CD4-positive, alpha-beta T cell treated with Interleukin-17A for 4 hours (primary cell): ENCODE results near the gene TBX4.

Source experiments
- DNase-seq: peaks from one replicate; pipeline ENCODE4 v3.0.0-alpha.2; 2020; ENCODE audit warnings: mixed read lengths

Gene TBX4

GRCh38 chr17:61452301-61453290, at the start of gene TBX4:
Gene TBX4, plus strand, starts transcription at chr17:61452422. Its CDS starts 4,069 bp downstream, at chr17:61456491.
- DNase-seq = no peak

DNA sequence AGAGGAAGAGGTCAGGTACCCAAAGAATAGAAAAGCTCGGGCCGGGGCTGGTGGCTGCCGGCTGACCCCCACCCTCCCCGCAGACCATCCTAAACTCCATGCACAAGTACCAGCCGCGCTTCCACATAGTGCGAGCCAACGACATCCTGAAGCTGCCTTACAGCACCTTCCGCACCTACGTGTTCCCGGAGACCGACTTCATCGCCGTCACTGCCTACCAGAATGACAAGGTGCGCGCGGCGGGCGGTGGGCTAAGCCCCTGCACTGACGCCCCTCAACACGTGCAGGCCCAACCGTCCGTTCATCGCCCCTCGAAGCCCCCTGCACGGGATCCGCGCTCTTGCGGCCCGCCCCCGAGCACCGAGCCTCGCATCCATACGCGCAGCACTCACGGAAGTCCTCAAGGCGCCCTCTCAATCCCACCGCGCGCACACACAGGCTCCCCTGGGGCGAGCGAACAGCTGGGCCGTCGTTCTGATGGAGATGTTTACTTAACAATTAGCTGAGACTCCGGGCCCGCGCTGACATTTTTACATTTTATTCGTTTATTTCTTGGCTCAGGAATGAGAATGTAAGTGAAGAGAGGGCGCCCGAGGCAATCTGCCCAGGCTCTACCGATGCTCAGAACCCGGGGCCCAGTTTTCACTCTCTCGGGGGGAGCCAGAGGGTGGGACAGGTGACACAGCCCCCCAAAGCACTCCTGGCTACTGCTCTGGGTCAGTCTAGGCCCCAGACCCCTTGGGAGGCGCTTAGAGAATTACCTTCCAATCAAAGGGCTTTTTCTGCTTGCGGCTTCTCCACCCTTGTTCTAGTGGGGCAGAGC, 49.0 kb upstream of the TBX4 start:
- DNase-seq = peak; percentile 23

- no peak for DNase-seq
Measured at GRCh38 chr17:61403801-61404662, 48.2 kb upstream of the TBX4 start.

- DNase-seq = no peak
Measured at GRCh38 chr17:61404663-61404912, 47.6 kb upstream of the TBX4 start.

GRCh38 chr17:61404913-61405685, 47.1 kb upstream of the TBX4 start:
- no peak for DNase-seq

GRCh38 chr17:61405686-61406536, 46.3 kb upstream of the TBX4 start:
- DNase-seq = no peak

GRCh38 chr17:61406537-61406845, 45.7 kb upstream of the TBX4 start:
- no peak for DNase-seq

- DNase-seq = no peak
Measured at GRCh38 chr17:61406971-61407911, 45.0 kb upstream of the TBX4 start.

GRCh38 chr17:61408151-61409041, 43.8 kb upstream of the TBX4 start:
- no peak for DNase-seq

DNA sequence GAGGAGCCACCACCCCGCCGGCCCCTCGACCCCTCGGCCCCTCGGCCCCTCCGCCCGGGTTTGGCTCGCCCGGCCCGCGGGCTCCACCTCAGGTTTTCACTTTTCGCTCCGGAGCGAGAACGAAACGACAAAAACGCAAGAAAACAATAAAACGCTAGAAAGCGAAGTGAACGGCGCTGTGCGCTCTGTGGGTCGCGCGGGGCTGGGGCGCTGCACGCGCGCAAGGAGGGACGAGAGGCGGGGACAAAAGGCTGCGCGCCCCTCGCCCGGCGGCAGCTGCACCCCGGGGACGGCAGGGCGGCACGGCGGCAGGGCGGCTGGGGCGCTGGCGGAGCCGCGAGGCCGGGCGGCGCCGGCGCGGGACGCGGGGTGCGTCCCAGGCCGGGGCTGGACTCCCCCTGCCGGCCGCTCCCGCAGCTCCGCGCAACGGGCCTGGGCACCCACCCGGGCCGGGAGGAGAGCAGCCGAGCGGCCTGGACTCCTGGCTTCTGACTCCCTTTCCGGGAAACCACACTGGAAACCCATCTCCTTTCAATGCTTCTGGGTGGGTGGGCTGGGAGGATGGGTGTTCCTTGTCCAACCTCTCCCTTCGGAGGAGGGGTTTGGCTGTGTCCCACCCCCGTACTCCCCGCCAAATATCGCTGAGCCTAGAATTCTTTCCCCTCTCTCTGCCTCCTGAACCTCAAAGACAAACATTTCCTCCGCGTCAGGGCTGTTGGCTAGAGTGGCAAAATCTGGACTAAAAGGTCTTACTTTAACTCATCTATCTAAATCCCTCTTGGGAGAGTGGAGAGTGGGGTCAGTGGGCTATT, 42.7 kb upstream of the TBX4 start:
- peak; percentile 54 for DNase-seq

DNA sequence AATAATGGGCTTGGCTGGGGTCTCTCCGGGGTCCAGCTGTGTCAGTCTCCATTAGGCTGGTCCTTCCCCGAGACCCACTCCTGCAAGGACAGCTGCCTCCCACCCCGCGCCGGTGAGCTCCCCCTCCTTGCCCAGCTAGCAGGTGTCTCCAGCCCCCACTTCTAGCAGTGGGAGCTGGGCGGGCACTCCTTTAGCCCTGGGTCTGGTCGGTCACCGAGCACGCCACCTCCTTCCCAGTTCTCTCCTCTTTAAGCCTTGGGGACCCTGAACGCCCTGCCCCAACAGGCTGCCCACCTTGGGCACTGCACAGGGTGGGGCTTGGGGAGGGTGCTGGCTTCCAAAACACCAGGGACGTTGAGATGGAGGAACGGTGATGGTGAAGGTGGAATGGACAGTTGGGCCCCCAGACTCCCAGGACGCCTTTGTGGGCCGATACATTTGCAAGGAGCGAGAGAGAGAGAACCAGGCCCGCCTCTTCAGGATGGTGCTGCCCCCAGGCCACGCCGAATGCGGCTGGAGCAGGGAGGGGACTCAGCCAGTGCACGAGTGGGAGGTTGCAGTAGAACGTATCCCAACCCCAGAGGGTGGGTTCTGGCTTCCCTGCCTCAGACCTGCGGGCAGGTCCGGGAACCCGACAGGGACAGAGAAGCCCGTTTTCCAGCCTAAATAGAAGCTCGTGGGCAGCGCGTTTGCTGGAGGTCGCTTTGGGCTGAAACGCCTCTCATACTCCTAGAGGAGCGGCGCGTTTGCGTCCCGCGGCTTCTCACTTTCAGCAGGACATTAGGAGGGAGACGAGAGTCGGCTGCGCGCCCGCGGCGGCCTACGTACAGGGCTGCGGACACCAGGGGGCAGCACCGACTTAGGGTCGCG, 41.8 kb upstream of the TBX4 start:
- peak; percentile 82 for DNase-seq

DNA sequence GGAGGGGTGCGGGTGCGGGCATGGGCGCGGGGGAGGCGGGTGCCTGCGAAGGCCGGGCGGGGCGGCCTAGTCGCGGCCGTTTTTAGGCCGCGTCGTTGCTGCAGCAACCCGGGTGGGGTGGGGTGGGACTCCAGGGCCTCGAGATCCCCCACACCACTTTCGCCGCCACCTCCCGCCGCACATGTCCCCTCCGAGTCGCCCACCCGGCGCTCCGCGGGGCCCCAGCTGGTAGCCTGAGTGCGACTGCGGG, 41.3 kb upstream of the TBX4 start:
- DNase-seq = no peak

DNA sequence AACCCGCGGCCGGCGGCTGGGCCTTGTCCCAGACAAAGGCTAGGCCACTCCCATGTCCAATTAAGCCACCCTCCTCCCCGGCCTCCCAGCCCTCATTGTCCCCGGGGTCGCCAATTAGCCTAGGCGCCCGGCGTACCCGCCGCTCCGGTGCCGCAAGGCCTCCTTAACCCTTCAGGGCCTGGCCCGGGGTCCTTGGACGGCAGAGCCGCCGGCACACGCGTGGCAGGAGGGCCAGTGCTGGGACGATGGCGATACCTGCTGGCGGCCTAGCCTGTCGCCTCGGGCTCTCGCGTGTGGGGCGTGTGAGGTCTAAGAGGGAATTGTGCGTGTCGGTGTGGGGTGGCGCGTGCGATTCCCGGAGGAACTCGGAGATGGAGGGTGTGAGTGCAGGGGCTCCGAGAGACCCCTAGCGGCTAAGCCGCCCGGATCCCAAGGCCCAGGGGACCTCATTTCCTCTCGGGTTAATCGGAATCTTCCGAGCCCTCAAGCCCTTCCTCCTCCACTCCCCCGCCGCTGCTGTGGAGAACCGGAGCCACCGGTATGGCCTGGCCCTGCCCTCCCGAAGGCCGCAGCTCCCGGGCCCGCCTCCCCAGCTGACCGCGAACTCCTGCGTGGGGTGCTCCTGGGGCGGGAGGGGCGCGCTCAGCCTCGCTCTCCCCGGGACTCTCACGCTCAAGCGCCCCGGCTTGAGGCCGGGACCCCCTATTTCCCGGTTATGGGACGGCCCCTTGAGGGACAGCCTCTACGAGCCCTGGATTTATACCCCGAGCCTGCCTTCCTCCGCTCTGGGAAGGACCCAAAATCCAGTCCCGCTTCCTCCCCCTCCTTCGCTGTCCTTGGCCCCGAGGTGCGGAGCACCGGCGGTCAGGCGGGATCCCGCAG, 40.7 kb upstream of the TBX4 start:
- DNase-seq = peak; percentile 43

GRCh38 chr17:61412143-61412859, 39.9 kb upstream of the TBX4 start:
- DNase-seq = peak; percentile 83

DNA sequence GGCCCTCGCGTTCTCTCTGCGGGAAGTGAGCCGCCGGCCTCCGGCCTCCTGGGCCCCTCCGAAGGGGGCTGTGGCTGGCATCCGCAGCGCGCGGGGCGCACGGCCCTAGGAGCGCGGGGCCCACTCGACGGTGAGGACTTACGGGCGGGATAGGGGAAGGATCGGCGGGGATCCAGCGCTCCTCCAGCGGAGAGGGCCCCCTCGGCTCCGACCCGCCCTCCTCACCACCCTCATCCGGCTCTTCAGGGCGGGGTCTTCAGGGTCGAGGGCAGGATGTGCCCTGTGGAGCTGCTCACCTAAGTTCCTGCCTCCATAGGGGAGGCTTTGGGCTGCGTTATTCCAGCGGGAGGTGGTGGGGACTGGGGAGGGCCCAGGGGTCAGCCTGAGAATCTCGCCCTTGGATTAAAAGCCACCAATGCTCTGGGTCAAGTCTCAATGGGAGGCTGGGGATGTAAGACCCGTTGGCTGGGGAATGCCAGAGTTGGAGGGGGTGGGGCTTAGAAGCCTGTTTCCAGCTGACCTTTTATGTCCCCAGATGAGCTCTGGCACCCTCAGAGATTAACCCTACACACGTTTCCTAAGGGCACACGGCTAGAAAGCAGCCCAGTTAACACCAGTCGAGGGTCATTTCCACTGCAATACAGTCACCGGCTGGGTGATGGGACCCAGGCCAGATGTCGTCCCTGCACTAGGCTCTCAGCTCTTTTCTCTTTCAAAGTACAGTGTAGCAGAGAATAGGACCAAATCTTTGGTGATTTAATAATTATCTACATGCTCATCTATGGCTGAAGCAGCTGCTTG, 39.2 kb upstream of the TBX4 start:
- no peak for DNase-seq
